H1 (cell line): ENCODE data around the gene RAET1G. TPM values are rescaled to one million over a fixed set of nuclear protein-coding genes. Genes with fewer than 3 reads are reported as not detected.

Experiments used
- CTCF ChIA-PET: fragments of 300-600 bp; sonication (Branson Sonifier 250); formaldehyde crosslinking; loops from one replicate; lab custom pipeline; 2021; ENCODE audit not compliant: partially characterized antibody; lab: Charles Lee
- POLR2A ChIA-PET: fragments of 300-600 bp; sonication (Branson Sonifier 250); formaldehyde crosslinking; loops from one replicate; lab custom pipeline; 2021; ENCODE audit warnings: inconsistent platforms; ENCODE audit not compliant: partially characterized antibody; lab: Charles Lee
- DNase-seq, 2 experiments: peaks; one replicate each; pipeline versions ENCODE4 v3.0.0 to v3.0.0-alpha.2; 2010 to 2022; ENCODE audit warnings: low spot score in 2 of 2, low read depth in 1 of 2, mixed read lengths in 1 of 2
- FAIRE-seq: peaks from 2 replicates; lab custom pipeline; 2011; peaks lifted over from hg19 to GRCh38; lab: Jason Lieb, UNC
- H2AFZ ChIP-seq: 2 replicates; pipeline ENCODE4 v1.8.1; 2012; ENCODE audit warnings: low read length, inconsistent platforms
- H2AK5ac ChIP-seq: 2 replicates; pipeline ENCODE4 v1.6.1; 2013; ENCODE audit warnings: low read depth, low read length
- H2BK120ac ChIP-seq: replicated peaks from 2 replicates; pipeline ENCODE3; 2013; ENCODE audit warnings: low read depth, low read length, inconsistent platforms
- H2BK12ac ChIP-seq: 2 replicates; pipeline ENCODE4 v1.6.1; 2013; ENCODE audit warnings: low read depth, low read length
- H2BK15ac ChIP-seq: 2 replicates; pipeline ENCODE4 v1.6.1; 2013; ENCODE audit warnings: low read length
- H2BK20ac ChIP-seq: 2 replicates; pipeline ENCODE4 v1.6.1; 2013; ENCODE audit warnings: low read length
- H2BK5ac ChIP-seq: 2 replicates; pipeline ENCODE4 v1.6.1; 2013; ENCODE audit warnings: low read depth, low read length
- H3K14ac ChIP-seq: 2 replicates; pipeline ENCODE4 v1.6.1; 2013; ENCODE audit warnings: inconsistent platforms; ENCODE audit not compliant: insufficient read length
- H3K18ac ChIP-seq: 2 replicates; pipeline ENCODE4 v1.6.1; 2013; ENCODE audit warnings: low read length; ENCODE audit errors: extremely low read depth
- H3K23ac ChIP-seq: 2 replicates; pipeline ENCODE4 v1.6.1; 2013; ENCODE audit warnings: inconsistent platforms; ENCODE audit not compliant: insufficient read length
- H3K23me2 ChIP-seq: 2 replicates; pipeline ENCODE4 v1.6.1; 2013; ENCODE audit warnings: low read depth, low read length
- H3K27ac ChIP-seq: 2 replicates; pipeline ENCODE4 v1.6.1; 2011; ENCODE audit warnings: low read depth, low read length, inconsistent platforms
- H3K27me3 ChIP-seq, 4 experiments: replicated peaks in 1 of 4; 1 replicate in 1 of 4; 2 replicates in 3 of 4; pipeline versions ENCODE4 v1.6.1 to v1.8.1; 2011 to 2013; ENCODE audit warnings: low read length in 3 of 4, mild to moderate bottlenecking in 3 of 4, inconsistent platforms in 2 of 4, mixed read lengths in 2 of 4, moderate library complexity in 1 of 4; ENCODE audit not compliant: control insufficient read depth in 3 of 4, insufficient read depth in 3 of 4; ENCODE audit errors: extremely low read depth in 1 of 4
- H3K36me3 ChIP-seq, 4 experiments: 2 replicates each; pipeline versions ENCODE4 v1.6.1 to v1.8.1; 2011 to 2013; ENCODE audit warnings: mild to moderate bottlenecking in 4 of 4, low read length in 3 of 4, moderate library complexity in 2 of 4, control low read depth in 1 of 4, inconsistent platforms in 1 of 4; ENCODE audit not compliant: insufficient read depth in 4 of 4, control insufficient read depth in 2 of 4
- H3K4ac ChIP-seq: replicated peaks from 2 replicates; pipeline ENCODE3; 2013; ENCODE audit warnings: low read length, low read depth, mixed read lengths, inconsistent platforms; ENCODE audit not compliant: insufficient read length
- H3K4me1 ChIP-seq, 4 experiments: replicated peaks in 1 of 4; 1 replicate in 1 of 4; 2 replicates in 3 of 4; pipeline versions ENCODE4 v1.6.1 to v1.8.1; 2011 to 2013; ENCODE audit warnings: low read length in 3 of 4, inconsistent platforms in 2 of 4, mixed read lengths in 1 of 4; ENCODE audit not compliant: insufficient read depth in 4 of 4, control insufficient read depth in 3 of 4
- H3K4me2 ChIP-seq, 2 experiments: 2 replicates each; pipeline versions ENCODE4 v1.6.1 to v1.8.1; 2011 to 2013; ENCODE audit warnings: low read depth in 2 of 2, low read length in 2 of 2, control low read depth in 1 of 2, inconsistent platforms in 1 of 2, mild to moderate bottlenecking in 1 of 2; ENCODE audit not compliant: insufficient read depth in 1 of 2
- H3K4me3 ChIP-seq, 4 experiments: fragments of 200-600, 300-600 bp in 1 of 4; sonication (generic), shearing (Covaris generic), sonication (Bioruptor Twin) in 1 of 4; 2 replicates each; pipeline versions ENCODE4 v1.5.1 to v1.8.1; 2011 to 2016; ENCODE audit warnings: low read length in 4 of 4, low read depth in 3 of 4, control low read depth in 2 of 4, inconsistent platforms in 2 of 4, mild to moderate bottlenecking in 2 of 4, mixed read lengths in 1 of 4, moderate library complexity in 1 of 4; ENCODE audit not compliant: insufficient read depth in 2 of 4; ENCODE audit errors: extremely low read depth in 1 of 4
- H3K56ac ChIP-seq: replicated peaks from 2 replicates; pipeline ENCODE3; 2013; ENCODE audit warnings: low read depth, mild to moderate bottlenecking, mixed read lengths, low read length, inconsistent platforms; ENCODE audit not compliant: insufficient read length
- H3K79me1 ChIP-seq: 2 replicates; pipeline ENCODE4 v1.6.1; 2013; ENCODE audit warnings: low read depth, low read length, control low read depth
- H3K79me2 ChIP-seq, 2 experiments: 2 replicates each; pipeline versions ENCODE4 v1.6.1 to v1.8.1; 2012 to 2013; ENCODE audit warnings: low read length in 2 of 2, mild to moderate bottlenecking in 2 of 2, inconsistent platforms in 1 of 2; ENCODE audit not compliant: insufficient read depth in 2 of 2, control insufficient read depth in 1 of 2
- H3K9ac ChIP-seq, 4 experiments: replicated peaks in 1 of 4; 1 replicate in 1 of 4; 2 replicates in 3 of 4; pipeline versions ENCODE4 v1.6.1 to v1.8.1; 2011 to 2013; ENCODE audit warnings: low read depth in 3 of 4, low read length in 3 of 4, control low read depth in 2 of 4, mild to moderate bottlenecking in 2 of 4, moderate library complexity in 2 of 4, inconsistent platforms in 1 of 4; ENCODE audit errors: extremely low read depth in 1 of 4
- H3K9me3 ChIP-seq, 2 experiments: 2 replicates each; pipeline versions ENCODE4 v1.6.1 to v1.8.1; 2012 to 2013; ENCODE audit warnings: mild to moderate bottlenecking in 2 of 2, moderate library complexity in 2 of 2, control low read depth in 1 of 2, inconsistent platforms in 1 of 2, low read depth in 1 of 2, low read length in 1 of 2, mixed read lengths in 1 of 2; ENCODE audit not compliant: insufficient read depth in 2 of 2
- H4K20me1 ChIP-seq, 2 experiments: replicated peaks in 1 of 2; 2 replicates each; pipeline versions ENCODE3 to v1.8.1; 2011 to 2013; ENCODE audit warnings: inconsistent platforms in 2 of 2, low read length in 2 of 2, mild to moderate bottlenecking in 1 of 2; ENCODE audit not compliant: insufficient read depth in 2 of 2, control insufficient read depth in 1 of 2
- H4K5ac ChIP-seq: 2 replicates; pipeline ENCODE4 v1.6.1; 2013; ENCODE audit warnings: low read length, low read depth, mixed read lengths, inconsistent platforms; ENCODE audit not compliant: insufficient read length
- H4K8ac ChIP-seq: 2 replicates; pipeline ENCODE4 v1.8.0; 2013; ENCODE audit warnings: mild to moderate bottlenecking, moderate library complexity, low read length, inconsistent platforms; ENCODE audit not compliant: insufficient read depth; ENCODE audit errors: extremely low read depth
- H4K91ac ChIP-seq: replicated peaks from 2 replicates; pipeline ENCODE3; 2013; ENCODE audit warnings: low read length, mixed read lengths, inconsistent platforms; ENCODE audit not compliant: insufficient read length
- CREB1 ChIP-seq: IDR thresholded peaks from 2 replicates; pipeline ENCODE4 v1.6.1; 2012; ENCODE audit warnings: inconsistent platforms
- EP300 ChIP-seq, 2 experiments: IDR thresholded peaks; 1 replicate in 1 of 2; 2 replicates in 1 of 2; pipeline ENCODE4 v1.6.1; 2011 to 2012; ENCODE audit warnings: low read depth in 2 of 2, low read length in 2 of 2, mild to moderate bottlenecking in 2 of 2, borderline replicate concordance in 1 of 2, inconsistent platforms in 1 of 2, moderate library complexity in 1 of 2
- HDAC6 ChIP-seq: IDR thresholded peaks from one replicate; pipeline ENCODE4 v1.7.1; 2012; ENCODE audit warnings: low read depth, mild to moderate bottlenecking, inconsistent platforms, low read length, moderate library complexity
- JUN ChIP-seq: IDR thresholded peaks from 2 replicates; pipeline ENCODE4 v1.6.1; 2011; ENCODE audit warnings: low read depth, mild to moderate bottlenecking, improper control_type of control experiment, low read length
- KDM5A ChIP-seq: fragments of 200-600 bp; IDR thresholded peaks from 2 replicates; pipeline ENCODE4 v1.7.1; 2012; ENCODE audit warnings: mild to moderate bottlenecking, low read length, inconsistent platforms, mixed read lengths
- MAFK ChIP-seq: IDR thresholded peaks from 2 replicates; pipeline ENCODE4 v1.6.1; 2012; ENCODE audit warnings: low read depth, mild to moderate bottlenecking, improper control_type of control experiment, low read length
- NANOG ChIP-seq: IDR thresholded peaks from 2 replicates; pipeline ENCODE4 v1.6.1; 2011; ENCODE audit warnings: low read length, low read depth, mild to moderate bottlenecking, inconsistent platforms; ENCODE audit not compliant: insufficient read depth, poor library complexity, severe bottlenecking
- PHF8 ChIP-seq: fragments of 200-600 bp; sonication (generic); conservative IDR thresholded peaks from 2 replicates; pipeline ENCODE4 v1.7.1; 2012; ENCODE audit warnings: low read depth, mild to moderate bottlenecking, inconsistent platforms, low read length, moderate library complexity
- POLR2A ChIP-seq, 2 experiments: IDR thresholded peaks; 1 replicate in 1 of 2; 2 replicates in 1 of 2; pipeline ENCODE4 v1.6.1; 2011; ENCODE audit warnings: low read depth in 2 of 2, low read length in 2 of 2, mild to moderate bottlenecking in 2 of 2; ENCODE audit errors: control extremely low read depth in 1 of 2
- RAD21 ChIP-seq, 2 experiments: IDR thresholded peaks in 1 of 2; conservative IDR thresholded peaks in 1 of 2; 2 replicates each; pipeline ENCODE4 v1.6.1; 2011; ENCODE audit warnings: low read depth in 2 of 2, low read length in 2 of 2, improper control_type of control experiment in 1 of 2, inconsistent platforms in 1 of 2, mild to moderate bottlenecking in 1 of 2, moderate library complexity in 1 of 2
- RBBP5 ChIP-seq: IDR thresholded peaks from 2 replicates; pipeline ENCODE4 v1.7.1; 2012; ENCODE audit warnings: low read depth, mild to moderate bottlenecking, inconsistent platforms, low read length, moderate library complexity, borderline replicate concordance
- SIN3A ChIP-seq, 2 experiments: IDR thresholded peaks in 1 of 2; conservative IDR thresholded peaks in 1 of 2; 2 replicates each; pipeline ENCODE4 v1.6.1; 2011 to 2012; ENCODE audit warnings: low read length in 2 of 2, improper control_type of control experiment in 1 of 2, low read depth in 1 of 2, mild to moderate bottlenecking in 1 of 2
- SP2 ChIP-seq: IDR thresholded peaks from 2 replicates; pipeline ENCODE4 v1.6.1; 2012; ENCODE audit warnings: mild to moderate bottlenecking, low read length, inconsistent platforms
- TAF1 ChIP-seq: IDR thresholded peaks from 2 replicates; pipeline ENCODE4 v1.6.1; 2011; ENCODE audit warnings: mild to moderate bottlenecking, low read depth, low read length
- WGBS, 2 experiments: shearing (Covaris generic) in 1 of 2; methylation state at CpG; one replicate each; pipeline versions ENCODE4 v1.1.6 to v1.1.7; 2013 to 2015; ENCODE audit warnings: low lambda C conversion rate in 2 of 2, mixed read lengths in 2 of 2, inconsistent platforms in 1 of 2, low coverage in 1 of 2, missing lambda C conversion rate in 1 of 2; ENCODE audit not compliant: insufficient replicate concordance in 2 of 2, insufficient coverage in 1 of 2, insufficient read length in 1 of 2; ENCODE audit errors: extremely low coverage in 1 of 2, missing lambda C conversion rate in 1 of 2; 5-methylcytosine and 5-hydroxymethylcytosine counted together
- polyA plus RNA-seq, 7 experiments: library from polyadenylated mRNA; depleted of rRNA in 3 of 7; stranded (reverse) in 5 of 7; unstranded in 2 of 7; fragments of >200 nt in 5 of 7; fragments of 200-250 nt in 2 of 7; gene quantifications; 1 replicate in 5 of 7; 2 replicates in 1 of 7; 4 replicates in 1 of 7; pipeline versions ENCODE4 v1.2.1 to v1.2.3, GENCODE V29; 2011 to 2013; ENCODE audit warnings: missing spikeins in 2 of 7, mixed read lengths in 2 of 7
- total RNA-seq: library from RNA; stranded (reverse); fragmentation: NEBNext Ultra II Directional; extraction: Animal tissue kit (Norgen Biotek cat#: 25700); gene quantifications from 2 replicates; pipeline ENCODE4 v1.2.1, GENCODE V29; 2021

The RAET1G gene
- total and polyA plus RNA-seq, 2 of the 8 experiments (the other 6 are each of a cell fraction or from before 2014, with no cell fraction given) = 0.08 TPM; not detected in 1

DNA sequence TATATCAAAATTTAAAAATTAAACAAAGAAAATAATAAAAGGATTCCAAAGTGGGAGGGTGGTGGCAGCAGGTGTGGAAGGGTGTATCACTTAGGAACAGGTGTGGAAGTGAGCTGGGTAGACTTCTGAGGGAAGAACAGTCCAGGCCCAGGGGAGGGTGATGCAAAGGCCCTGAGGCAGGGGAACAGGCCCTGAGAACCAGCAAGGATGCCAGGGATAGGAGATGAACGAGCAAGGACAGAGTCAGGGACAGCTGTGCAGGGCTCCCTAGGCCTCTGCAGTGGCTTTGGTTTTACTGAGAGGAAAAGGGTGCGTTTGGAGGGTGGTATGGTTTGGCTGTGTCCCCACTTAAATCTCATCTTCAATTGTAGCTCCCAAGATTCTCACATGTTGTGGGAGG is 15.6 kb downstream of the RAET1G start:
- no peak overlapping the region for H3K56ac ChIP-seq
- no peak for TF ChIP-seq SIN3A (conservative IDR thresholded peaks at IDR 0.05 in 1 of 2, IDR thresholded peaks at IDR 0.05 in 1 of 2; ENCODE audit: low read depth in 1 of 2, low read length in 2 of 2)
- TF ChIP-seq KDM5A = no peak
- no peak for TF ChIP-seq POLR2A (IDR thresholded peaks at IDR 0.05; ENCODE audit: control extremely low read depth in 1 of 2, low read depth in 2 of 2, low read length in 2 of 2)
- no peak for TF ChIP-seq CREB1
- TF ChIP-seq MAFK = no peak
- TF ChIP-seq EP300 (IDR thresholded peaks at IDR 0.05; ENCODE audit: borderline replicate concordance in 1 of 2, low read depth in 2 of 2, low read length in 2 of 2) = no peak
- TF ChIP-seq RBBP5 = no peak
- TF ChIP-seq JUN = no peak
- TF ChIP-seq TAF1 = no peak
- TF ChIP-seq NANOG = no peak
- no peak for TF ChIP-seq PHF8
- TF ChIP-seq HDAC6 = no peak
- no peak for TF ChIP-seq SP2
- no peak for TF ChIP-seq RAD21 (IDR thresholded peaks at IDR 0.05 in 1 of 2, conservative IDR thresholded peaks at IDR 0.05 in 1 of 2; ENCODE audit: low read depth in 2 of 2, low read length in 2 of 2)
- H3K9ac ChIP-seq = no peak overlapping the region
- H3K4me1 ChIP-seq = no peaks in the 10 kb centered on the region
- no peak overlapping the region for H3K4me3 ChIP-seq
- no peak overlapping the region for H4K91ac ChIP-seq
- H3K36me3 ChIP-seq = no peaks in the 10 kb centered on the region
- H3K79me2 ChIP-seq = no peaks in the 10 kb centered on the region
- ChIA-PET CTCF (interaction anchor here (4.6 to 4.8 kb wide), 2 partner anchors 12 to 72 kb away, joined by 15 to 26 read pairs; no protein-coding TSS in a partner anchor), POLR2A (no interaction called here)
- H2BK120ac ChIP-seq = no peak overlapping the region
- 86% methylated on average over 2 of the region's 2 CpGs; no CpG with 5 or more reads in 1 of the 2 experiments for WGBS, 2 experiments
- no peak overlapping the region for H3K4ac ChIP-seq
- no peak overlapping the region for H2BK20ac ChIP-seq
- H3K4me2 ChIP-seq = no peak overlapping the region
- H2BK15ac ChIP-seq = no peak overlapping the region
- no peak for FAIRE-seq
- H3K27ac ChIP-seq = no peak overlapping the region
- H2AK5ac ChIP-seq = no peak overlapping the region
- H3K14ac ChIP-seq = no peak overlapping the region
- no peak for DNase-seq
- peaks cover 15 to 22% of the 10 kb centered on the region in 2 experiments; a peak in 3 of 4 replicates for H3K9me3 ChIP-seq
- H3K79me1 ChIP-seq = no peaks in the 10 kb centered on the region
- H2AFZ ChIP-seq = no peak overlapping the region
- H4K8ac ChIP-seq = no peak overlapping the region
- H2BK12ac ChIP-seq = no peak overlapping the region
- no peaks in the 10 kb centered on the region for H3K27me3 ChIP-seq
- H4K20me1 ChIP-seq = no peaks in the 10 kb centered on the region
- no peak overlapping the region for H4K5ac ChIP-seq
- H3K23ac ChIP-seq = no peak overlapping the region
- H2BK5ac ChIP-seq = no peak overlapping the region
- no peak overlapping the region for H3K18ac ChIP-seq
- no peaks in the 10 kb centered on the region for H3K23me2 ChIP-seq
